ENCODE data around the gene GHR.

GRCh38 chr5:42545038-42545437, 121.8 kb downstream of the GHR start:
- TF ChIP-seq POLR2A (IDR thresholded peaks at IDR 0.05) = no peak
- no peak for TF ChIP-seq CTCF (IDR thresholded peaks at IDR 0.05)
